Activated naive CD4-positive, alpha-beta T cell (primary cell): ENCODE data around the gene CRYBG3.
"Not testable (repeated sequence)": the region's sequence is repeated elsewhere in the genome, so short reads cannot be mapped to it uniquely, and the experiment has no call there.

Experiments used
- DNase-seq, 4 experiments: peaks; one replicate each; lab custom pipeline; 2025; lab: John Stamatoyannopoulos, UW

The CRYBG3 gene

GRCh38 chr3:97821774-97822358 is at the start of gene CRYBG3:
Gene CRYBG3, plus strand, starts transcription at chr3:97822011. Its CDS starts 196 bp downstream, at chr3:97822207.
- peak; percentile 43 to 78 (median 51) for DNase-seq

- DNase-seq: no peak
Observed at GRCh38 chr3:97772926-97773325, 48.9 kb upstream of the CRYBG3 start.

GRCh38 chr3:97778152-97778551 is 43.7 kb upstream of the CRYBG3 start:
- no peak for DNase-seq

- DNase-seq: no peak
Observed at GRCh38 chr3:97793420-97794019, 28.3 kb upstream of the CRYBG3 start.

GRCh38 chr3:97795951-97796350 is 25.9 kb upstream of the CRYBG3 start:
- DNase-seq: no peak

GRCh38 chr3:97804471-97804870 is 17.3 kb upstream of the CRYBG3 start:
- DNase-seq: no peak

GRCh38 chr3:97810779-97811390 is 10.9 kb upstream of the CRYBG3 start:
- no peak for DNase-seq

- peak in 1 of 4 experiments; percentile 10 for DNase-seq
Observed at GRCh38 chr3:97815149-97815917, 6.5 kb upstream of the CRYBG3 start.

GRCh38 chr3:97816811-97817210 is 5.0 kb upstream of the CRYBG3 start:
- no peak for DNase-seq

GRCh38 chr3:97817965-97818364 is 3.8 kb upstream of the CRYBG3 start:
- DNase-seq: no peak

- no peak for DNase-seq
Observed at GRCh38 chr3:97820780-97821179, 1.0 kb upstream of the CRYBG3 start.

- peak in 3 of 4 experiments; percentile 3 to 53 (median 9) for DNase-seq
Observed at GRCh38 chr3:97821287-97821773, 481 bp upstream of the CRYBG3 start.

- DNase-seq: no peak
Observed at GRCh38 chr3:97822359-97822775, 556 bp downstream of the CRYBG3 start.

- no peak for DNase-seq
Observed at GRCh38 chr3:97823046-97824004, 1.5 kb downstream of the CRYBG3 start.

- DNase-seq: no peak
Observed at GRCh38 chr3:97825101-97825500, 3.3 kb downstream of the CRYBG3 start.

- no peak for DNase-seq
Observed at GRCh38 chr3:97827741-97828471, 6.1 kb downstream of the CRYBG3 start.

GRCh38 chr3:97829198-97829597 is 7.4 kb downstream of the CRYBG3 start:
- no peak for DNase-seq

- no peak for DNase-seq
Observed at GRCh38 chr3:97830638-97831037, 8.8 kb downstream of the CRYBG3 start.

- no peak for DNase-seq
Observed at GRCh38 chr3:97831140-97831539, 9.3 kb downstream of the CRYBG3 start.

GRCh38 chr3:97833184-97833583 is 11.4 kb downstream of the CRYBG3 start:
- not testable (repeated sequence) for DNase-seq

GRCh38 chr3:97835761-97836160 is 13.9 kb downstream of the CRYBG3 start:
- DNase-seq: no peak
